Measurements from ENCODE around the gene KDM7A. TPM values are rescaled to one million over a fixed set of nuclear protein-coding genes. Genes with fewer than 3 reads are reported as not detected.

KDM7A gene
- total RNA-seq, 1 donor from 2014 or later, result 28.1 TPM

DNA sequence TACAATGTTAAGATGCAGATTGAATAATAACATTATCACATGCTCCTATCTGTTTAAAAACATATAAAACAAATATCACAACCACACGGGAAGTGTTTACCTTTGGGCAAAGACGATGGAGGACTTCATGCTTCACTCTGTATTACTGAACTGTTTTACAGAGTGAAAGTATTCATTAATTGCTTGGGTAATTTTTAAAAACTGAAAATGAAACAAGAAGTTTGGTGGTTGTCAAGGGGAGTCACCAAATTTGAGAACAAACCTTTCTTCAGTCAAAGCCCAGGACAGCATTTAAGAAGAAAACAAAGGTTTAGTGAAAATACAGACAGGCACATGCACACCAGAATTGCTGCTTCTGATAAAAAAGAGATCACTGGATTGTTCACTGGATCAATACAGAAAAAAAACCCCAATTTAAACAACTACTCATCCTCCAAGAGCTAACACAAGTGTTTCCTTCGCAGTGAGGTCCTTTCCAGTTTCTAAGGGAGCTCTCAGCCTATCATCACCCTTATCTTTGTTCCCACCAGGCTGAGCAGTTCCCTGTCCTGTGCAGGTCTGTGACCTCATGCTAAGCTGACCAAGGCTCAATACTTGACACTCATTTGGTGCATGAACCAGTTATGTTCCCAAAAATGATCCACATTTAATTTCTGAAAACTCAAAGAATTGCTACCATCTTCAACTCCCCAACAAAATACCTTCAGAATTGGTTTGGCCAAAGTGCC lies 122.8 kb downstream of the KDM7A start:
- Mint-ChIP-seq H3K4me3 (no peak overlapping the region), H3K27me3 (ENCODE audit: insufficient read depth) (no peaks in the 10 kb centered on the region), H3K36me3 (ENCODE audit: low read depth) (peaks cover 45% of the 10 kb centered on the region), H3K27ac (no peak overlapping the region), H3K4me1 (ENCODE audit: low read depth) (peaks cover 65% of the 10 kb centered on the region), H3K9me3 (no peaks in the 10 kb centered on the region)
- intact Hi-C loops (cut with micrococcal nuclease), result no loop called here
- DNase-seq (ENCODE audit: low spot score), result no peak

DNA sequence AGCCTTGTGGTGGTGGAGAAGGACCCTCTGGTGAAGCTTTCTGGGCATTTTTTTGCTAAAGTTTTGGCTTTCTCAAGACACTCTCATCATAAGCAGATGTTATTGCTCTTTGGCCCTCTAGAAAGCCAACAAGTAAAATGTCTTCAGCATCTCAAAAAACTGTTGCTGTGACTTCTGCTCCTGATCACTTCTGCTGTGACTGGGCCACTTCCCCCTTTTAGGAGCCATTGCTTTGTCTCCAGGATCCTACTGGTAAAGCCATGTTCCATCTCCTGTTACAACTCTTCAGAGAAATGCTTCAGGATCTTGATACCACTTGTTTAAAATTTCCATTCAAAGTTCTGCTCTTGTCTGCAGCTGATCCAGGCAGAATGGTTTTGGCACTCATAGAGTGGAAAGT lies 125.0 kb downstream of the KDM7A start:
- H3K36me3 Mint-ChIP-seq (ENCODE audit: low read depth), result peaks cover 47% of the 10 kb centered on the region
- peaks cover 54% of the 10 kb centered on the region for H3K4me1 Mint-ChIP-seq (ENCODE audit: low read depth)
- no peak for DNase-seq (ENCODE audit: low spot score)
- intact Hi-C loops (cut with micrococcal nuclease), result no loop called here
- no peaks in the 10 kb centered on the region for H3K9me3 Mint-ChIP-seq
- H3K4me3 Mint-ChIP-seq, result no peak overlapping the region
- H3K27ac Mint-ChIP-seq, result no peak overlapping the region
- no peaks in the 10 kb centered on the region for H3K27me3 Mint-ChIP-seq (ENCODE audit: insufficient read depth)

DNA sequence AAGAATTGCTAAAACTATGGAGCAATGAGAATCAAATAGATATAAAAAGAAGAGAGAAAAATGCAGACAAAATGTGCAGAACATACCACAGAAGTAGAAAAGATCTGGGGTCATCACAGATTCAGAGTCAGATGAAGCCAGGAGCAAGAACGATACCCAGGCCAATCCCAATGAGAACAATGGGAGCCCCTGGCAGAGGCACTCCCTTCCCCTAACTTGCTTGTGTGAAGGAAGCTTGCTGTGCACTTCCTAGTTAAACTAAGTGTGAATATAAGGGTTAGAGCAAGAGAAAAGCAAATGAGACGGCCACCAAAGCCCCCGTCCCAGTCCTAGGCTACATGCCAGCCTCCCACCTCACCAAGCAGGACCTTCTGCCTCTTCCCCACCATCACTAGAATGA lies 126.7 kb downstream of the KDM7A start:
- DNase-seq (ENCODE audit: low spot score), result no peak
- peaks cover 44% of the 10 kb centered on the region for H3K36me3 Mint-ChIP-seq (ENCODE audit: low read depth)
- H3K27ac Mint-ChIP-seq, result no peak overlapping the region
- no peaks in the 10 kb centered on the region for H3K27me3 Mint-ChIP-seq (ENCODE audit: insufficient read depth)
- no peak overlapping the region for H3K4me3 Mint-ChIP-seq
- H3K9me3 Mint-ChIP-seq, result no peaks in the 10 kb centered on the region
- intact Hi-C loops (cut with micrococcal nuclease), result no loop called here
- peaks cover 39% of the 10 kb centered on the region for H3K4me1 Mint-ChIP-seq (ENCODE audit: low read depth)

DNA sequence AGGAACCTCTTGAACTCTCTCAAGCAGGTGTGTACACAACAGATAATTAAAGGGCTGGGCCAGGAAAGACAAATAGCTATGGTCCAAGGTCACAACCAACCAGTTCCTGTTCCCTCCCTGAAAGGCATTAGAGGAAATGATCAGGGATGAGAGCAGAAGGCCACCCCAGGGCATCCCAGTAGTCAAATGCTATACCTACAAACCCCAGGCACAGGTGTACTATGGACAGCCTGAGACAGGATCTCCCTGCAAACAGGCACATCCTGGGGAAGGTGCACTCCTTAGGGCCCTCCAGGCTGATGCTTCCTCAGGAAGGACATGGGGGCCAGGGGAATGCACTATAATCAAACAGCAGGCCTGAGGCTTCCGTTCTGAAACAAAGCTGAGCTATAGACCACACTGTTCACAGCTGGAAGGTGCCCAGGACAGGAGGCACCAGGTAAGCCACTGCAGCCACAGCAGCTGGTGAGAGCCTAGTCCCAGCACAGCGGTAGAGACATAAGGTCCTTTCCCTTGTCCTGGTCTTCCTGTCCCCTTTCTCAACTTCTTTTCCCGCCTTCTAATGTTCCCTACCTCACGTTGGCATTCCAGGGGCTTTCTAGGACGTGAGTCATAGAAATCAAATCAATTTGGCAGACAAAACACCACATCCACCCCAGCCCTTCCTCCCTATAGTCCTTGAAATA lies 127.3 kb downstream of the KDM7A start:
- H3K9me3 Mint-ChIP-seq, result no peaks in the 10 kb centered on the region
- H3K27me3 Mint-ChIP-seq (ENCODE audit: insufficient read depth), result no peaks in the 10 kb centered on the region
- H3K36me3 Mint-ChIP-seq (ENCODE audit: low read depth), result peaks cover 42% of the 10 kb centered on the region
- peaks cover 32% of the 10 kb centered on the region for H3K4me1 Mint-ChIP-seq (ENCODE audit: low read depth)
- no peak overlapping the region for H3K4me3 Mint-ChIP-seq
- intact Hi-C loops (cut with micrococcal nuclease), result no loop called here
- H3K27ac Mint-ChIP-seq, result no peak overlapping the region
- DNase-seq (ENCODE audit: low spot score), result no peak

DNA sequence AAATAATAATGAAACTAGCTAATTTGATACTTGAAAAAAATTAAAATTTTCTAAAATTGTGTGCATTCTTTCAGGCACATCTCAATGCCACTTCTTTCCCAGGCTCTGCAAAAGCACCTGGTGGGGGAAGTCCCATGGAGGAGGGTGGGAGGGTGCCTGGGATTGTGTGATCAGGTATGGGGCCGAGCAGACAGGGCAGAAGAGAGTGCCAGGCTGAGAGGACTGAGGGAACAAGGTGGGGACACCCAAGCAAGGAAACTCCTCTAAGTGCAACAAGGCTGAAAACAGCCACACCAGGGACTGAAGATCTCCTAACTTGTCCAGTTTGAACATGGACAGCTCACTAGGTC lies 127.8 kb downstream of the KDM7A start:
- Mint-ChIP-seq H3K27me3 (ENCODE audit: insufficient read depth) (no peaks in the 10 kb centered on the region), H3K4me3 (no peak overlapping the region), H3K36me3 (ENCODE audit: low read depth) (peaks cover 40% of the 10 kb centered on the region), H3K9me3 (no peaks in the 10 kb centered on the region), H3K27ac (no peak overlapping the region), H3K4me1 (ENCODE audit: low read depth) (peaks cover 27% of the 10 kb centered on the region)
- no peak for DNase-seq (ENCODE audit: low spot score)
- intact Hi-C loops (cut with micrococcal nuclease), result no loop called here

DNA sequence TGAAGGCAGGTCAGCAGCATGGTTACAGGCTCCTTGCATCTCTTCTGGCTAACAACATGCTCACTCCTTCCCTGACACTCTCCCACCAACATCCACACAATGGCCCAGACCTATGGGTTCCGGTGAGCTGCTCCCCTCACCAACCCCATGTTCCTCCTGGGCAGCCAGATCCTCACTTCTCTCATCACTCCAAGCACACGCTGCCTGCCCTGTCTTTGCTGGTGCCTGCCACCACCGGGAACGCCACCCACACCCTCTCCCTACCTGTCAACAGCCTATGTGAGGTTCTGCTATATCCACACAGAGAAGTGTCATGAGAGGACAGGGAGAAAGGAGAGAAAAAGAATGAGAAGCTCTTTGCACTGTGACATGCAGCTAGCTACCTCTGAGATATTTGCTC lies 128.6 kb downstream of the KDM7A start:
- DNase-seq (ENCODE audit: low spot score), result no peak
- Mint-ChIP-seq H3K36me3 (ENCODE audit: low read depth) (peaks cover 37% of the 10 kb centered on the region), H3K27ac (no peak overlapping the region), H3K27me3 (ENCODE audit: insufficient read depth) (no peaks in the 10 kb centered on the region), H3K4me1 (ENCODE audit: low read depth) (peaks cover 19% of the 10 kb centered on the region), H3K9me3 (no peaks in the 10 kb centered on the region), H3K4me3 (no peak overlapping the region)
- intact Hi-C loops (cut with micrococcal nuclease), result no loop called here

GRCh38 chr7:140047197-140047596 lies 129.6 kb downstream of the KDM7A start:
- intact Hi-C loops (cut with micrococcal nuclease), result no loop called here
- no peak overlapping the region for H3K4me3 Mint-ChIP-seq
- no peaks in the 10 kb centered on the region for H3K27me3 Mint-ChIP-seq (ENCODE audit: insufficient read depth)

DNA sequence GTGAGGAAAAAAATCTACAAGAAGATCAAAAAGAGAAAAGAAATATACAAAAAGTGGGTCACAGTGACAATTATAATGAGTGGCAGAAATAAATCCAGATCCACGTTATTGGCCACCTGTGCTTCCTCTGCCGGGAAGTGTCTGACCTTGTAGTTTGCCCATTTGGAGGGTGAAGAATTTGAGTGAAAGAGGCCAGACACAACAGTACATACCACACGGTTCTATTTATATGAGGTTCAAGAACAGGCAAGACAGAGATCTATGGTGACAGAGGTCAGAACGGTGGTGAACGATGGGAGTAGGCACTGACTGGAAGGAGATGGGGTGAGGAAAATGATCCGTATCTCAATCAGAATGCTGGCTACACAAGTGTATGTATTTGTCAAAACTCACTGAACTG lies 131.1 kb downstream of the KDM7A start:
- H3K9me3 Mint-ChIP-seq, result no peaks in the 10 kb centered on the region
- intact Hi-C loops (cut with micrococcal nuclease), result no loop called here
- DNase-seq (ENCODE audit: low spot score), result no peak
- no peak overlapping the region for H3K27ac Mint-ChIP-seq
- no peaks in the 10 kb centered on the region for H3K27me3 Mint-ChIP-seq (ENCODE audit: insufficient read depth)
- H3K36me3 Mint-ChIP-seq (ENCODE audit: low read depth), result peaks cover 43% of the 10 kb centered on the region
- H3K4me3 Mint-ChIP-seq, result no peak overlapping the region
- peaks cover 21% of the 10 kb centered on the region for H3K4me1 Mint-ChIP-seq (ENCODE audit: low read depth)

More at GRCh38 chr7:140047197-140047596, 129.6 kb downstream of the KDM7A start:
- Mint-ChIP-seq H3K36me3 (ENCODE audit: low read depth) (peaks cover 31% of the 10 kb centered on the region), H3K27ac (no peak overlapping the region), H3K4me1 (ENCODE audit: low read depth) (peaks cover 13% of the 10 kb centered on the region), H3K9me3 (no peaks in the 10 kb centered on the region)
- no peak for DNase-seq (ENCODE audit: low spot score)

- no peaks in the 10 kb centered on the region for H3K9me3 Mint-ChIP-seq
- H3K27me3 Mint-ChIP-seq (ENCODE audit: insufficient read depth), result no peaks in the 10 kb centered on the region
- intact Hi-C loops (cut with micrococcal nuclease), result no loop called here
- no peak for DNase-seq (ENCODE audit: low spot score)
- no peak overlapping the region for H3K27ac Mint-ChIP-seq
- H3K4me3 Mint-ChIP-seq, result no peak overlapping the region
- peaks cover 50% of the 10 kb centered on the region for H3K36me3 Mint-ChIP-seq (ENCODE audit: low read depth)
- peaks cover 28% of the 10 kb centered on the region for H3K4me1 Mint-ChIP-seq (ENCODE audit: low read depth)
Observed at GRCh38 chr7:140044251-140044650, 132.5 kb downstream of the KDM7A start.

DNA sequence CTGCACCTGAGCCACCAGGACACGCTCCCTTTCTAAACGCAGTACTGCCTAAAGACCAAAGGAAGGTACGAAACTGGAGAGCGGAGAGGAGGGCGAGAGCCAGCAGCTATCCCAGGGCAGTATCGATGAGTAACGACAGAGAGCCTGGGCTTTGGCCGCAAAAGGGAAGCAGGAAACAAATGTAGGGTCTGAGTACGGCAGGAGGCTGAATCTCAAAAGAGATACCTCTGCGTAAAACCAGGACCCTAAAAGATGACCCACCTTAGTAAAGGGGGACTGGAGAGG lies 134.5 kb downstream of the KDM7A start:
- Mint-ChIP-seq H3K4me3 (no peak overlapping the region), H3K36me3 (ENCODE audit: low read depth) (peaks cover 62% of the 10 kb centered on the region)

GRCh38 chr7:140041659-140042385 lies 135.0 kb downstream of the KDM7A start:
- no peak overlapping the region for H3K4me3 Mint-ChIP-seq
- H3K4me1 Mint-ChIP-seq (ENCODE audit: low read depth), result peaks cover 37% of the 10 kb centered on the region
- H3K9me3 Mint-ChIP-seq, result no peaks in the 10 kb centered on the region
- intact Hi-C loops (cut with micrococcal nuclease), result no loop called here
- no peak for DNase-seq (ENCODE audit: low spot score)
- no peaks in the 10 kb centered on the region for H3K27me3 Mint-ChIP-seq (ENCODE audit: insufficient read depth)
- H3K36me3 Mint-ChIP-seq (ENCODE audit: low read depth), result peaks cover 65% of the 10 kb centered on the region
- H3K27ac Mint-ChIP-seq, result peak overlapping the region; percentile 58

More for the DNA sequence above, 134.5 kb downstream of the KDM7A start:
- H3K27me3 Mint-ChIP-seq (ENCODE audit: insufficient read depth), result no peaks in the 10 kb centered on the region
- H3K27ac Mint-ChIP-seq, result no peak overlapping the region
- peaks cover 34% of the 10 kb centered on the region for H3K4me1 Mint-ChIP-seq (ENCODE audit: low read depth)
- intact Hi-C loops (cut with micrococcal nuclease), result no loop called here
- DNase-seq (ENCODE audit: low spot score), result no peak
- H3K9me3 Mint-ChIP-seq, result no peaks in the 10 kb centered on the region

- H3K36me3 Mint-ChIP-seq (ENCODE audit: low read depth), result peaks cover 75% of the 10 kb centered on the region
- H3K4me1 Mint-ChIP-seq (ENCODE audit: low read depth), result peaks cover 52% of the 10 kb centered on the region
- no peak overlapping the region for H3K27ac Mint-ChIP-seq
- intact Hi-C loops (cut with micrococcal nuclease), result no loop called here
- no peak for DNase-seq (ENCODE audit: low spot score)
- no peak overlapping the region for H3K4me3 Mint-ChIP-seq
- H3K9me3 Mint-ChIP-seq, result no peaks in the 10 kb centered on the region
- no peaks in the 10 kb centered on the region for H3K27me3 Mint-ChIP-seq (ENCODE audit: insufficient read depth)
Observed at GRCh38 chr7:140039896-140040295, 136.9 kb downstream of the KDM7A start.

DNA sequence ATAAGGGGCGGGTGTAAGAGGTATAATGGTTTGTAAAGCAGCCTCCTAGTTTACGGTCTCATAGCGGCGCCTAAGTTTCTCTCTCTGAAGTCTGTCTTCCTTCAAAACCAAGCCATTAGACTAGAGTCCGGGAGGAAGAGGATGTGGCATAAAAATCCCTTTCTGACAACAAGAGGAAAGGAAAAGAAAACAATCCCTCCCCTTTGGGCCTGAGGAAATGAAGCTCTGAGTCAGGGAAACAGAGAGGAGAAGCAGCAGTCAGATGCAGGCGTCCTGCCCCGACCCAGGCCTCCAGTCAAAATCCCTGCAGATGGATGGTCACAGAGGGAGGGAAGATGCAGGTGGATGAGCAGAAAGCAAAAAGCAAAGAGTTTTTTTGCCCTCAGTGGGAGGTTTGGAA lies 137.7 kb downstream of the KDM7A start:
- Mint-ChIP-seq H3K36me3 (ENCODE audit: low read depth) (peaks cover 74% of the 10 kb centered on the region), H3K4me1 (ENCODE audit: low read depth) (peaks cover 52% of the 10 kb centered on the region), H3K4me3 (no peak overlapping the region), H3K9me3 (no peaks in the 10 kb centered on the region), H3K27ac (peak overlapping the region; percentile 2), H3K27me3 (ENCODE audit: insufficient read depth) (no peaks in the 10 kb centered on the region)
- intact Hi-C loops (cut with micrococcal nuclease), result no loop called here
- DNase-seq (ENCODE audit: low spot score), result no peak

Measured in activated T-helper 1 cell treated with anti-CD3 and anti-CD28 coated beads, Interleukin-12 subunit alpha, Interleukin-12 subunit beta, Interleukin-2, Interleukin-4 antibody, amounts not matched to agents 30 ng/mL and 10 ng/mL and 1 ng/mL, durations not matched to agents 14 hours and 24 hours and 36 hours (primary cell).